Neural progenitor cell (in vitro differentiated cells): Measurements from ENCODE around the gene KIAA1217. TPM values are rescaled to one million over a fixed set of nuclear protein-coding genes. Genes with fewer than 3 reads are reported as not detected.

ENCODE experiments used
- DNase-seq: peaks from one replicate; pipeline ENCODE4 v3.0.0-alpha.2; 2016; ENCODE audit warnings: low spot score
- H2AFZ ChIP-seq: fragments of 200-600 bp; sonication (generic); replicated peaks from 2 replicates; pipeline ENCODE4 v1.6.1; 2016; ENCODE audit warnings: antibody characterized with exemption
- H3F3A ChIP-seq: fragments of 200-600 bp; sonication (generic); 2 replicates; pipeline ENCODE4 v1.6.1; 2016; ENCODE audit warnings: antibody characterized with exemption, low read depth
- H3K27ac ChIP-seq: fragments of 200-600 bp; sonication (generic); 2 replicates; pipeline ENCODE4 v1.5.1; 2016; ENCODE audit warnings: mild to moderate bottlenecking
- H3K27me3 ChIP-seq: fragments of 200-600 bp; sonication (generic); 2 replicates; pipeline ENCODE4 v1.6.1; 2016; ENCODE audit warnings: mild to moderate bottlenecking, moderate library complexity
- H3K36me3 ChIP-seq: fragments of 200-600 bp; sonication (generic); 2 replicates; pipeline ENCODE4 v1.5.1; 2016
- H3K4me1 ChIP-seq: fragments of 200-600 bp; sonication (generic); 2 replicates; pipeline ENCODE4 v1.6.1; 2016; ENCODE audit warnings: mixed run types
- H3K4me2 ChIP-seq: fragments of 200-600 bp; sonication (generic); 2 replicates; pipeline ENCODE4 v1.6.1; 2016
- H3K4me3 ChIP-seq: fragments of 200-600 bp; sonication (generic); 2 replicates; pipeline ENCODE4 v1.5.1; 2016
- H3K79me2 ChIP-seq: fragments of 200-600 bp; sonication (generic); 2 replicates; pipeline ENCODE4 v1.6.1; 2016; ENCODE audit warnings: low read depth
- H3K9ac ChIP-seq: fragments of 200-600 bp; sonication (generic); 2 replicates; pipeline ENCODE4 v1.6.1; 2016
- H3K9me3 ChIP-seq: fragments of 200-600 bp; sonication (generic); 2 replicates; pipeline ENCODE4 v1.5.1; 2016; ENCODE audit warnings: low read depth
- H4K20me1 ChIP-seq: fragments of 200-600 bp; sonication (generic); 2 replicates; pipeline ENCODE4 v1.6.1; 2016; ENCODE audit warnings: low read depth
- H3K27ac Mint-ChIP-seq: 3 replicates; pipeline ENCODE4 v1.8.0; 2021; ENCODE audit warnings: mixed read lengths
- H3K27me3 Mint-ChIP-seq: 2 replicates; pipeline ENCODE4 v1.8.0; 2022; ENCODE audit warnings: low read depth, mild to moderate bottlenecking, inconsistent platforms, moderate library complexity, mixed read lengths; ENCODE audit not compliant: insufficient read depth
- H3K36me3 Mint-ChIP-seq: 3 replicates; pipeline ENCODE4 v1.8.0; 2021; ENCODE audit warnings: mixed read lengths
- H3K4me1 Mint-ChIP-seq: 3 replicates; pipeline ENCODE4 v1.8.0; 2021; ENCODE audit warnings: mixed read lengths
- H3K4me3 Mint-ChIP-seq: 3 replicates; pipeline ENCODE4 v1.8.0; 2021; ENCODE audit warnings: mild to moderate bottlenecking, moderate library complexity, mixed read lengths
- H3K9me3 Mint-ChIP-seq: 3 replicates; pipeline ENCODE4 v1.8.0; 2020; ENCODE audit warnings: mixed read lengths
- CTCF ChIP-seq: fragments of 200-600 bp; sonication (generic); IDR thresholded peaks from 2 replicates; pipeline ENCODE4 v1.5.1; 2017; ENCODE audit warnings: antibody characterized with exemption, mild to moderate bottlenecking
- EZH2 ChIP-seq: fragments of 200-600 bp; sonication (generic); IDR thresholded peaks from 2 replicates; pipeline ENCODE4 v1.6.1; 2017; ENCODE audit warnings: antibody characterized with exemption, mild to moderate bottlenecking, moderate library complexity
- EZH2phosphoT487 ChIP-seq: fragments of 200-600 bp; sonication (generic); IDR thresholded peaks from 2 replicates; pipeline ENCODE4 v1.6.1; 2017; ENCODE audit warnings: antibody characterized with exemption
- total RNA-seq: library from RNA; depleted of rRNA; stranded (reverse); fragments of >200 nt; gene quantifications from 2 replicates; pipeline ENCODE4 v1.2.3, GENCODE V29; 2015; ENCODE audit warnings: low replicate concordance

Gene KIAA1217
- total RNA-seq, 1 donor from 2014 or later, result 13.1 TPM

DNA sequence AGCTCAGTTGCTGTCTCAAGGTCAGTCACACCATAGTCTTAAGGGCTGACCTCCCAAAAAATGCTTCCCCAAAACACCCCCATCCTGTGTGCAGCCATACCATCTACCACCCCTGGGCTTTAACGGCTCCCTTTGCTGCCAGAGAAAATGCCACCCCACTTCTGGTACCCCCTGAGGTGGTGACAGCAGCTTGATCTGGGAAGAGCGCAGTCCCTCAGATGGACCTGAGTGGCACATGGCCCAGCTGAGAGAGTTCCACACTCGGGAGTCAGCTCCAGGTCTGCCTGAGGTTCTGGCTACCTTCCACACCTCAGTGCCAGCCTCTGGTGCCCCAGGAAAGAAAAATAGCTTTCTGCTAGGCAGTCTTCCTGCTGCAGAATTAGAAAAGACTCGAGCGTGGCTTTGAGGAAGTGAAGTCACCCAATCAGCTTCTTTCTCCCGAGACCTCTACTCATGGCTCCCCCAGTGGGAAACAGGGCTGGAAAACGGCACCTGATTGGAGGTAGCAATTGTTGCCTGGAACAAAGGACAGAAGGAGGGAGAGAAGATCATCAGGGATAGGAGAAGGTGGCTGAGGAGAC is 363.0 kb downstream of the KIAA1217 start:
- Histone ChIP-seq H3K27me3 (no peaks in the 10 kb centered on the region), H2AFZ (no peak overlapping the region), H3K4me2 (no peak overlapping the region), H4K20me1 (no peaks in the 10 kb centered on the region), H3K27ac (no peak overlapping the region), H3K4me1 (no peaks in the 10 kb centered on the region), H3K79me2 (no peaks in the 10 kb centered on the region), H3K9me3 (no peaks in the 10 kb centered on the region), H3F3A (no peaks in the 10 kb centered on the region), H3K36me3 (no peaks in the 10 kb centered on the region), H3K4me3 (no peak overlapping the region), H3K9ac (no peak overlapping the region)
- no peak for TF ChIP-seq CTCF
- no peak for TF ChIP-seq EZH2
- TF ChIP-seq EZH2phosphoT487, result no peak
- Mint-ChIP-seq H3K36me3 (no peaks in the 10 kb centered on the region), H3K4me1 (peaks cover 16% of the 10 kb centered on the region), H3K4me3 (no peak overlapping the region), H3K27ac (no peak overlapping the region), H3K9me3 (no peaks in the 10 kb centered on the region), H3K27me3 (no peaks in the 10 kb centered on the region)
- no peak for DNase-seq

DNA sequence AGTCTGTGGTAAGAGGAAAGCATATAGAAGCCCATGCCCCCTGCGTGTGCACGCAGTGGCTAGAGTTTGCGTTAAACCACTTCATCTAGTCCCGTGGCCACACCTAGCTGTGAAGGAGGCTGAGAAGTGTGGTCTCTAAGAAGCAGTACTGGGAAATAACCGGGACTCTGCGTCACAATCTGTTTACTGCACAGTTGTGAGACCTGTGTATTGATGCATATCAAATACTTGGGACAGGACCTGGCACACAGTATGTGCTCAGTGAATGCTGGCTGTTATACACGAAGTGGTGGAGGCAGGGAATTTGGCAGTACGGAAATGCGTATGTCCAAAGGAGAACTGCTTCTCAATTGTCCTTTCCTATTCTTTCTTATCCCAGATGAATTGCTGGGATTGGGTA is 365.2 kb downstream of the KIAA1217 start:
- no peak overlapping the region for H3K4me3 Mint-ChIP-seq
- H3K27me3 Mint-ChIP-seq, result no peaks in the 10 kb centered on the region
- H3K36me3 Mint-ChIP-seq, result no peaks in the 10 kb centered on the region

DNA sequence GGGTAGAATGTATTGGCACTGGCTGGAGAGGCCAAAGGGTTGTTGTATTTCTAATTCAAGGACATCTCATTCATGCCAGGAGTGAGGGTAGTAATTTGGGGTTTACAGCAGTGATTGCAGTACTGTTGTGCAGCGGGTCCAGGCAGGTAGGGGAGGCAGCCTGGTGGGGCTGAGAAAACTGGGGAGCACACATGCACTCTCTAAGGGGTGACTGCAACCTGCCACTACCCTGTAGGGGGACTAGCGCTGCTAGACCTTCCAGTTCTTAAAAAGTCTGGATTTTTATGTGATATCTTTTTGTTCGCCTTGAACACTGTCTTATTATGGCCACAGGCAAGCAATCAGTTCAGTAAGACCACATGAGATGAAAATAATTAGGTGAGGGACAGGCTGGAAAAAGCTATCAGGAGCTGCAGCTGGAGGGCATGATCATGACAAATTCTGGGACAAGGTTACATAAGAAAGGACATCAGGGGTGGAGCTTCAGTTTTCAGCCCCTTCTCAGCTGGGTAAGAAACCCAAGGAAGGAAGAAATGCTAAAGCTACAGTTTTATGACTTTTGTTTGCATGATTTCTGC is 365.7 kb downstream of the KIAA1217 start:
- Mint-ChIP-seq H3K27ac (no peak overlapping the region), H3K4me1 (peaks cover 16% of the 10 kb centered on the region), H3K9me3 (no peaks in the 10 kb centered on the region), H3K4me3 (no peak overlapping the region), H3K36me3 (no peaks in the 10 kb centered on the region), H3K27me3 (no peaks in the 10 kb centered on the region)
- H3K79me2 ChIP-seq, result no peaks in the 10 kb centered on the region
- no peaks in the 10 kb centered on the region for H3K36me3 ChIP-seq
- no peak for DNase-seq
- no peak overlapping the region for H3K4me2 ChIP-seq
- no peaks in the 10 kb centered on the region for H3K27me3 ChIP-seq
- no peak overlapping the region for H3K4me3 ChIP-seq
- H3K9me3 ChIP-seq, result no peaks in the 10 kb centered on the region
- peaks cover 1% of the 10 kb centered on the region for H3K4me1 ChIP-seq
- no peak overlapping the region for H3K27ac ChIP-seq
- no peak overlapping the region for H3K9ac ChIP-seq
- peaks cover 5% of the 10 kb centered on the region for H3F3A ChIP-seq
- TF ChIP-seq EZH2 (no peak), EZH2phosphoT487 (no peak), CTCF (no peak)
- H4K20me1 ChIP-seq, result no peaks in the 10 kb centered on the region
- no peak overlapping the region for H2AFZ ChIP-seq

More for the DNA sequence above, 365.2 kb downstream of the KIAA1217 start:
- no peaks in the 10 kb centered on the region for H3K9me3 ChIP-seq
- H2AFZ ChIP-seq, result no peak overlapping the region
- H3K4me1 Mint-ChIP-seq, result peaks cover 14% of the 10 kb centered on the region
- H3F3A ChIP-seq, result no peaks in the 10 kb centered on the region
- no peaks in the 10 kb centered on the region for H3K9me3 Mint-ChIP-seq
- no peak overlapping the region for H3K9ac ChIP-seq
- no peak overlapping the region for H3K27ac Mint-ChIP-seq
- TF ChIP-seq EZH2 (no peak), EZH2phosphoT487 (no peak), CTCF (no peak)
- no peaks in the 10 kb centered on the region for H3K36me3 ChIP-seq
- DNase-seq, result no peak
- no peak overlapping the region for H3K4me3 ChIP-seq
- H3K79me2 ChIP-seq, result no peaks in the 10 kb centered on the region
- H3K27ac ChIP-seq, result no peak overlapping the region
- H3K27me3 ChIP-seq, result no peaks in the 10 kb centered on the region
- H3K4me2 ChIP-seq, result no peak overlapping the region
- H3K4me1 ChIP-seq, result no peaks in the 10 kb centered on the region
- no peaks in the 10 kb centered on the region for H4K20me1 ChIP-seq
